KOPT-K1 (cell line): ENCODE measurements around the gene MAPK8IP1.

Experiments
- H3K27ac ChIP-seq: fragments of 200-600 bp; sonication (generic); 2 replicates; pipeline ENCODE4 v1.5.1; 2016; ENCODE audit warnings: antibody characterized with exemption, mild to moderate bottlenecking, low read depth, low read length; ENCODE audit not compliant: poor library complexity, severe bottlenecking
- H3K36me3 ChIP-seq: fragments of 200-600 bp; sonication (generic); 2 replicates; pipeline ENCODE4 v1.5.1; 2017; ENCODE audit warnings: antibody characterized with exemption, mild to moderate bottlenecking, low read length, moderate library complexity; ENCODE audit not compliant: insufficient read depth
- H3K9me3 ChIP-seq: fragments of 200-600 bp; sonication (generic); 2 replicates; pipeline ENCODE4 v1.5.1; 2017; ENCODE audit warnings: antibody characterized with exemption, low read length, mild to moderate bottlenecking; ENCODE audit not compliant: insufficient read depth, poor library complexity, severe bottlenecking

Gene MAPK8IP1

DNA sequence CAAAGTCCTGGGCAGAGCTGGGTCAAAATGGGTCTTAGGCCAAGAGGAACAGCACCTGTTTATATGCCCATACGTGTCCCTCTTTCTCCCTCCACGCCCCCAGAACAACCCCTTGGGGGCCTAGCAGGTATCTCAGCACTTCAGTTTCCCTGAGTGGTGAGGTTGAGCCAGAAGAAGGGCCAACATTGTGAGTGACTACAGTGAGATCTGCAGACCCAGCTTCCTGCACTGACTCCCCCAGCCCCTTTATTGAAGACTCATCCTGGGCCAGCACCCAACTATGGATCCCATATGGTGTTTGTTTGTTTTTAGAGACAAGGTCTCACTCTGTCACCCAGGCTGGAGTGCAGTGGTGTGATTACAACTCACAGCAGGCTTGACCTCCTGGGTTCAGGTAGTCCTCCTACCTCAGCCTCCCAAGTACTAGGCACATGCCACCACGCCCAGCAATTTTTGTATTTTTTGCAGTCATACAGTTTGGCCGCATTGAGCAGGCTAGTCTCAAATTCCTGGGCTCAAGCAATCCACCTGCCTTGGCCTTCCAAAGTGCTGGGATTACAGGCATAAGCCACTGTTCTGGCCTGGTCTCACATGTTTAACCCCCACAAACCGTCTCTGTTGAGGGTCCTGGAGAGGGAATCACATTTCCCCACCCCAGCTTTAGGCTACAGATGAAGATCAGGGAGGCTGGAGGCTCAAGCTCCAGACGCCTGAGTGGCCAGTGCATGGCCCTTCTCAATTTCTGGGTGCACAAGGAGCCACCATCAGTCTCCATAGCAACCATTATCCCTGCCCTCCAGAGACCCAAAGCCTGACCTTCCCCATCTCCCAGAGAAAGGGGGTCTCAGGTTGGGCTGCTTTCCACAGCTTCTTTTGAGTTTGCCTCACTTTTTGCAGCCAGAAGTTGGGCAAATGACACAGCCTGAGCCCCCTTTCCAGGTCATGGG is 35.4 kb downstream of the MAPK8IP1 start:
- H3K36me3 ChIP-seq, result peaks cover 5% of the 10 kb centered on the region; the same call in 1 of the 2 replicates
- no peaks in the 10 kb centered on the region for H3K9me3 ChIP-seq
- H3K27ac ChIP-seq, result no peak overlapping the region

DNA sequence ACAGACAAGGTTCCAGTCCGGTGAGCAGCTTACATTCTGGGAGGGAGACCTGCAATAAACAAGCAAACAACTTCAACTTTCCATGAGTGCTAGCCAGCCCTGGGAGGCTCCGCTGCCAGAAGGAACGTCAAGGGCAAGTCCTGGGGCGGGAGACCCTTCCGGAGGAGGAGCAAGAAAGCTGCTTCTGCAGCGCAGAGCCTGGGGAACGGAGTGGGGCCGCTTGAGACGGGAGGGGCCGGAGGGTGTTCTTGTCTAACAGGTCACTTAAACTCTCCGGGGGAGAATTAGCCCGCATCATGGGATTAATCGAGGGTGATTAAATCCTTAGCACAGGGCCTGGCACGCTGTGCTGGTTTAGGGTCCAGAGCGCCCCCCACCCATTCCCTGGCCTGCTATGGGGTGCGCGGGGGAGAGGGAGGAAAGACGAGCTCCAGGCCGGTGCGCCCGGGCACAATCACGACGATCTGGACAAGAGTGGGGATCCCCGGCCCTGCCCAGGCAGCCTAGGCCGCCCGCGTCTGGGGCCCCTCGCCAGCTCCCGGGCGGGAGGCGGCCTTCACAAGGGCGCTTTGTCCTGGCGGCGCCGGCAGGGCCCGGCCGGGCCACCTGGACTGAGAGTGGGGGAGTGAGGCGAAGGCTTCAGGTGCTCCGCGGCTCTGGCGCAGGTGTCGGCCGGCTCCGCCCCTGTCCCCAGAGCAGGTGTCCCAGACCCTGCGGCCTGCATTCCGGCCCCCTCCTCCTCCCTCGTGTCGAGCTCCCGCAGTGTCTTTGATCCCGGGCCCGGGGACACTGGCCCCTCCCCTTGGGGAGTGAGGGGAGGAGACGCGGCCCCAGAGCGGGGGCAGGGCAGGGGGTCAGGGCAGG is 36.3 kb downstream of the MAPK8IP1 start:
- Histone ChIP-seq H3K9me3 (no peaks in the 10 kb centered on the region), H3K36me3 (no peaks in the 10 kb centered on the region), H3K27ac (no peak overlapping the region)

DNA sequence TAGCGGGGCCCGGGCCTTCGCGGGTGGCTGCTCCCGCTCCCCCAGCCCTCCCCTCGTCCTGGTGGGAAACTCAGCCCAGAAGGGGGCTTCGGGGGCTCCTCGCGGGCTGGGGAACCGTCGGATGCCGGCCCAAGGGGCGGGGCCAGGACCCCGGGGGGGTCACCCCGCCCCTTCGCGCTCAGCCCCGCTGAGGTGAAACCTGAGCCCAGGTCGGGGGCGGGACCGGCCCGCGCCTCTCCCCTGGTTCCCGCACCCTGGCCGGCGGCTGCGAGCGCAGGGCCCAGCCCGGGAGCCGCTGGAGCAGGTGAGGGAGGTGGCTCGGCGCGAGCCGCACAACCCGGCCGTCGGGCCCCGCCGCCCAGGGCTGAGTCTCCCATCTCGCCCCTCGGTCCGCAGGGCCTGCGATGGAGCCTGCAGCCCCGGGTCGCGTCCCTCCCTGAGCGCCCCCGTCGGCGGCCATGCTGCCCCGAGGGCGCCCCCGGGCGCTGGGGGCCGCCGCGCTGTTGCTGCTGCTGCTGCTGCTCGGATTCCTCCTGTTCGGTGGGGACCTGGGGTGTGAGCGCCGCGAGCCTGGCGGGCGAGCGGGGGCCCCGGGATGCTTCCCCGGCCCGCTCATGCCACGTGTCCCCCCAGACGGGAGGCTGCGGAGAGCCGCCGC is 37.1 kb downstream of the MAPK8IP1 start, which contains the start of gene LARGE2:
TSS of gene LARGE2 (plus strand) at position 232 of the 658 bp plus-strand sequence. CDS start at position 459, 227 bp downstream.
- Histone ChIP-seq H3K27ac (no peak within 1 kb of the TSS), H3K9me3 (no peaks in the 10 kb centered on the region), H3K36me3 (no peaks in the 10 kb centered on the region)

DNA sequence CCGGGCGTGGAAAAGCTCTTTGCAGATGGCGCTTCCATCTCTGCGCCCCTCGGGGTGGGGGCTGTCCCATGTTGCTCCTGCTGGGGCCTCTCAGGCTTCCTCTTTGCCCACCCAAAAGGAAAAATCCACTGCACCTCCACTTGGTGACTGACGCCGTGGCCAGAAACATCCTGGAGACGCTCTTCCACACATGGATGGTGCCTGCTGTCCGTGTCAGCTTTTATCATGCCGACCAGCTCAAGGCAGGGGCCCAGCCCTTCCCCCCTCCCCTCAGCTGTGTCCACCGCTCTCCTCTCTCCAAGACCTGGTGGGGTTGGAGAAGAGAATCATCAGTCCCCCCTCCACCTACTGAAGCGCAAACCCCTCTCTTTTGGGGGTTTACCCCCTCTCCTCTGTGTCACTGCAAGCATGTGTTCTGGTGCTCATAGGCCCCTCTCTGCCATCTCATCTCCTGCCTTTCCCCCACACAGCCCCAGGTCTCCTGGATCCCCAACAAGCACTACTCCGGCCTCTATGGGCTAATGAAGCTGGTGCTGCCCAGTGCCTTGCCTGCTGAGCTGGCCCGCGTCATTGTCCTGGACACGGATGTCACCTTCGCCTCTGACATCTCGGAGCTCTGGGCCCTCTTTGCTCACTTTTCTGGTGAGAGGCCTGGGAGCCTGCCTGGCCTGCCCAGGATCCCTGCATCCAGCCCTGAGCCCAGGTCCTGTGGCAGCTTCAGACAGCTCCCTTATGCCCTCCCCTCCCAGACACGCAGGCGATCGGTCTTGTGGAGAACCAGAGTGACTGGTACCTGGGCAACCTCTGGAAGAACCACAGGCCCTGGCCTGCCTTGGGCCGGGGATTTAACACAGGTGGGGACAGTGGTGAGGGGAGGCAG is 38.8 kb downstream of the MAPK8IP1 start:
- H3K27ac ChIP-seq, result no peak overlapping the region
- no peaks in the 10 kb centered on the region for H3K36me3 ChIP-seq

GRCh38 chr11:45924927-45925326 is 39.5 kb downstream of the MAPK8IP1 start:
- H3K9me3 ChIP-seq, result no peaks in the 10 kb centered on the region
- H3K36me3 ChIP-seq, result no peaks in the 10 kb centered on the region
- H3K27ac ChIP-seq, result no peak overlapping the region

More for the DNA sequence above, 38.8 kb downstream of the MAPK8IP1 start:
- no peaks in the 10 kb centered on the region for H3K9me3 ChIP-seq

DNA sequence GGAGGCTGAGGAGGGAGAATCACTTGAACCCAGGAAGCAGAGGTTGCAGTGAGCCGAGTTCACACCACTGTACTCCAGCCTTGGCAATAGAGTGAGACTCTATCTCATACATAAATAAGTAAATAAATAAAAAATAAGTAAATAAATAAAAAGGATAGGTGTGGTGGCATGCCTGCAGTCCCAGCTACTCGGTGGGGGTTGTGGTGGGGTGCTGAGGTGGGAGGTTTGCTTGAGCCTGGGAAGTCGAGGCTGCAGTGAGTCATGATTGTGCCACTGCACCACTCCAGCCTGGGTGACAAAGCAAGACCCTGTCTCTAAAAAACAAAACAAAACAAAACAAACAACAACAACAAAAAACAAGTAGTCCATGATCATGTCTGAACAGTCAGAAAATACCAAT is 40.1 kb downstream of the MAPK8IP1 start:
- Histone ChIP-seq H3K9me3 (no peaks in the 10 kb centered on the region), H3K27ac (no peak overlapping the region), H3K36me3 (no peaks in the 10 kb centered on the region)

GRCh38 chr11:45926001-45926401 is 40.5 kb downstream of the MAPK8IP1 start:
- Histone ChIP-seq H3K36me3 (no peaks in the 10 kb centered on the region), H3K9me3 (no peaks in the 10 kb centered on the region), H3K27ac (no peak overlapping the region)

DNA sequence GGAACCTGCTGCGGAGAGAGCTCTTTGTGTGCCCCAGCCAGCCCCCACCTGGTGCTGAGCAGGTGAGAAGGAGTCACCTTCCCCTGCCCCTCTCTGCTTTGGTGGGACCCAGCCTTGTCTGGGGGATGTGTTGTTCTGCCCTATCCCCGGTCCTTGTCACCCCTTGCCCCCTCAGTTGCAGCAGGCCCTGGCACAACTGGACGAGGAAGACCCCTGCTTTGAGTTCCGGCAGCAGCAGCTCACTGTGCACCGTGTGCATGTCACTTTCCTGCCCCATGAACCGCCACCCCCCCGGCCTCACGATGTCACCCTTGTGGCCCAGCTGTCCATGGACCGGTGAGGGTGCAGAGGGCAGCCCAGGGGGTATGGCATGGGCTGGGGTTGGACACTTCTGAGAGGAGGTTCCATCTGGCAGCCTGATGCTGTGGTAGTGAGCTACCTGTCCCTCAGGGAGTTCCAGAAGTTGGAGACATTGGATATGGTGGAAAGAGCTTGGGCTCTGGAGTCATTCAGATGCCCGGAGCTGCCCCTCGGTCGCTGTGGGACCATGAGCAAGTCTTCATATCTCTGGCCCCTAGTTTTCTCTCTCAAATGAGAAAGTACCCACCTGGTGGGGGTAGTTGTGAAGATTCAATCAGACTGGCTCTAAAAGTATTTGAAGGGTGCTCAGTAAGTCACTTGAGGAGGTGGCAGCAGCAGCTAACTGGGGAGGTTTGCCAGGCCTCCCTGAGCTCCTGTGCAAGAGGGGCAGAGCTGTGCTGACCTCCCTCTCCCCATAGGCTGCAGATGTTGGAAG is 41.3 kb downstream of the MAPK8IP1 start:
- Histone ChIP-seq H3K27ac (peak overlapping the region; percentile 20), H3K36me3 (no peaks in the 10 kb centered on the region), H3K9me3 (no peaks in the 10 kb centered on the region)

DNA sequence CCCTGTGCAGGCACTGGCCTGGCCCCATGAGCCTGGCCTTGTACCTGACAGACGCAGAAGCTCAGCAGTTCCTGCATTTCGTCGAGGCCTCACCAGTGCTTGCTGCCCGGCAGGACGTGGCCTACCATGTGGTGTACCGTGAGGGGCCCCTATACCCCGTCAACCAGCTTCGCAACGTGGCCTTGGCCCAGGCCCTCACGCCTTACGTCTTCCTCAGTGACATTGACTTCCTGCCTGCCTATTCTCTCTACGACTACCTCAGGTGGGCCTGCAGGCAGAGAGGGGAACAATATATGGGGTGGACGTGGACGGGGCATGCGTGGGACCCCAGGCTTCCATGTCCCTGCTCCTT is 41.9 kb downstream of the MAPK8IP1 start:
- peak overlapping the region; percentile 20 for H3K27ac ChIP-seq
- peaks cover 5% of the 10 kb centered on the region; the same call in 1 of the 2 replicates for H3K36me3 ChIP-seq
- H3K9me3 ChIP-seq, result no peaks in the 10 kb centered on the region

DNA sequence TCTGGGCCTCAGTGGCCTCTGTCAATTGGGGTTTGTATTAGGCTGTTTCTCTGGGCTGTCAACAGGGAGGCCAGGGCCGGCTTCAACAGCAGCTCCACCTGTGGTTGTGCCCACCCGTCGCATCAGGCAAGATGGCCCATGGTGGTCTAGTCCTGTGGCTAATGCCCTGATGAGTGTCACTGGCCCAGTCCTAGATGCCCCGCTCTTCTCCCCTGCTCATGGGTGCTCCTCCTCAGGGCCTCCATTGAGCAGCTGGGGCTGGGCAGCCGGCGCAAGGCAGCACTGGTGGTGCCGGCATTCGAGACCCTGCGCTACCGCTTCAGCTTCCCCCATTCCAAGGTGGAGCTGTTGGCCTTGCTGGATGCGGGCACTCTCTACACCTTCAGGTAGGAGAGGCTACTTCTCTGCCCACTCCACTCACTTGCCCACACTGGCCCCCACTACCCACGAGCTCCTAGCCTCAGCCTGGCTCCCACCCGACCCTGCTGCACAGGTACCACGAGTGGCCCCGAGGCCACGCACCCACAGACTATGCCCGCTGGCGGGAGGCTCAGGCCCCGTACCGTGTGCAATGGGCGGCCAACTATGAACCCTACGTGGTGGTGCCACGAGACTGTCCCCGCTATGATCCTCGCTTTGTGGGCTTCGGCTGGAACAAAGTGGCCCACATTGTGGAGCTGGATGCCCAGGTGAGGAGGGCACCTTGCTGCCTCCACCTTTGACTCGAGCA is 42.4 kb downstream of the MAPK8IP1 start:
- Histone ChIP-seq H3K27ac (no peak overlapping the region), H3K9me3 (no peaks in the 10 kb centered on the region), H3K36me3 (peaks cover 6% of the 10 kb centered on the region; the same call in 1 of the 2 replicates)

DNA sequence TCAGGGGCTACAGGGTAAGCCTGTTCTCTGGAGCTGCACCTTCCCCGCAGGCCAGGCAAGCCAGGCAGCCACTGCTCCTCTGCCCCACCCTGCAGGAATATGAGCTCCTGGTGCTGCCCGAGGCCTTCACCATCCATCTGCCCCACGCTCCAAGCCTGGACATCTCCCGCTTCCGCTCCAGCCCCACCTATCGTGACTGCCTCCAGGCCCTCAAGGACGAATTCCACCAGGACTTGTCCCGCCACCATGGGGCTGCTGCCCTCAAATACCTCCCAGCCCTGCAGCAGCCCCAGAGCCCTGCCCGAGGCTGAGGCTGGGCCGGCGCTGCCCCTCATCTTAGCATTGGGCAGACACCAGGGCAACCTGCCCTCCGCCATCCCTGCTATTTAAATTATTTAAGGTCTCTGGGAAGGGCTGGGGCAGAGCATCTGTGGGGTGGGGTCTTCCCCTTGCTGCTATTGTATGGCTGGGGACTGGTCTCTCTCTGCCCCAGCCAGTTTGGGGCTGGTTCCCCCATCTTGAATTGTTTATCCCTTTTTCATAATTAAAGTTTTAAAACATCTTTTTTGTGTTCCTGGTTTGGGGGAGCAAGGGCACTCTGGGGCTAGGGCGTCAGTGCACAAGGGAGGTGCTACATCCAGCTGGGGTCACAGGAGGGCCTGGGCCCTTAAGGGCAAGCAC is 43.2 kb downstream of the MAPK8IP1 start:
- H3K9me3 ChIP-seq, result no peaks in the 10 kb centered on the region
- no peak overlapping the region for H3K27ac ChIP-seq
- H3K36me3 ChIP-seq, result peaks cover 13% of the 10 kb centered on the region

- peaks cover 22% of the 10 kb centered on the region for H3K36me3 ChIP-seq
- no peak overlapping the region for H3K27ac ChIP-seq
- H3K9me3 ChIP-seq, result no peaks in the 10 kb centered on the region
Measured at GRCh38 chr11:45929486-45930030, 44.1 kb downstream of the MAPK8IP1 start.
